ENCODE measurements around the gene SEMA3F. TPM values are rescaled to one million over a fixed set of nuclear protein-coding genes. Genes with fewer than 3 reads are reported as not detected.

SEMA3F gene
- total and polyA plus RNA-seq, 8 donors = 26.0 to 56.2 (median 46.7) TPM

GRCh38 chr3:50162034-50162883 is 7.1 kb downstream of the SEMA3F start:
- H3K4me1 ChIP-seq = peaks cover 34 to 83% of the 10 kb centered on the region in 2 donors
- TF ChIP-seq CTCF (IDR thresholded peaks at IDR 0.05) = no peak
- intact Hi-C loops (cut with DNase I) = no loop called here
- DNase-seq (no peak), ATAC-seq (no peak)
- H3K27me3 ChIP-seq = peaks cover 0 to 10% of the 10 kb centered on the region in 2 donors
- H3K9me3 ChIP-seq = no peaks in the 10 kb centered on the region
- no peak overlapping the region for H3K4me3 ChIP-seq
- no peaks in the 10 kb centered on the region for H3K36me3 ChIP-seq
- H3K27ac ChIP-seq = peak overlapping the region; percentile 42 to 69

DNA sequence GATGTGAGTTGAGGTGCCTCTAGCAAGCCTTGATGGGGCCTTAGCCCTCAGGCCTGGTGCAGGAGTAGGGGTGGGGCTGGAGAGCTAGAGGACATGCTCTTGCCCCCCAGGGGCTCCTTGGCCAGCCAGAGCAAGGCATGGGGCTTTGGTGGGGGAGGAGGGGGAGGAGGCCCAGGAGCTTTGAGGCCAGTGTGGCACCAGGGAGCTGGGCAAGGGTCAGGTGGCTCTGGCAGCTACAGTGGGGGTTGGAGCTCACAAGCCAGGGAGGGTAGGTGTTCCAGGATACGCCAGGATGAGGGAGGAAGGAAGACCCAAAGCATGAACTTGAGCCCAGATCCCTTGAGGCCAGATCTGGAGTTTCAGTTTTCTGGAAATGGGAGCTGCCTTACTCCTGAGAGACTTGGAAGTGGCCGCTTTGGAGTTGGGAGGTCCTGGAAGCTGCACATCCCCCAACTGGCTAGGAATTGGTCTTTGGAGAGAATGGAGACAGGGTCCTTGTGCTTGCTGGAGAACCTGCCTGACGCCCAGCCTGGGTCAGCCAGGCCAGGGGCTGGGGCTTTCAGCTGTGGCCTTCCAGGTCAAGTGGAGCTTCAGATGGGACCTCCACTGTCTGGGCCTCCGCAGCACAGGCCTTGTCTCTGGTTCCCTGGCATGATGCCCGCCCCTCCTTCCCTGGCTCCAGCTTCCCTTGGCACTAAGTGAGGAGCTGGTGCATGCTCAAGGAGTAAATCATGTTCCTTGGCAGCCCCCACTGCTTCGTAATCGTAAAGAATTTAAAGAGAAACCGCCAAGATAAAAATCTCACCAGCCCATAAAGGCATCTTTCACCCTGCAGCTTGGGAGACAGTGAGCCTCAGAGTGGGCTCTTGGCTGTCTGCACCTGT is 8.7 kb downstream of the SEMA3F start:
- Histone ChIP-seq H3K36me3 (no peaks in the 10 kb centered on the region), H3K27ac (peak overlapping the region; percentile 60 to 69), H3K4me1 (peaks cover 28 to 85% of the 10 kb centered on the region in 2 donors), H3K27me3 (no peaks in the 10 kb centered on the region), H3K4me3 (no peak overlapping the region), H3K9me3 (no peaks in the 10 kb centered on the region)
- DNase-seq (peak in 1 of 4 donors; percentile 67), ATAC-seq (peak; percentile 30)
- intact Hi-C loops (cut with DNase I) = no loop called here
- no peak for TF ChIP-seq CTCF (IDR thresholded peaks at IDR 0.05)

DNA sequence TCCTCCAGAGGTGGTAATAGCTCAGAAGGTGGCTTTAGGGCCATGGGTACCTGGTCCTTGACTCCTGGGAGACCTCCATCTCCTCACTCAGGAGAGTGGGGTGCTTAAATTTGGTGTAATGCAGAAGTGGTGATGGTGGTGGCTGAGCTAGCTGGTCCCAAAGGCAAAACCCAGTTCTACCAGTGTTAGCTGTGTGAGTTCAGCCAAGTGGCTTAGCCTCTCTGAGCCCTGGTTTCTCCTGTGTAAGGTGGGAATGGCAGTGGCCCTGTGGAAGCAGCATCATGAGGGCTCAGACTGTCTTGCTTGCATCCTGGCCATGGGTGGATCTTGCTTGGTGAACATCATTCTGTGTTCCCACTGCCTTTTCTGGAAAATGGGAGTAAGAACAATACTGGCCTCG is 9.4 kb downstream of the SEMA3F start:
- peaks cover 28 to 85% of the 10 kb centered on the region in 2 donors for H3K4me1 ChIP-seq
- intact Hi-C loops (cut with DNase I) = no loop called here

DNA sequence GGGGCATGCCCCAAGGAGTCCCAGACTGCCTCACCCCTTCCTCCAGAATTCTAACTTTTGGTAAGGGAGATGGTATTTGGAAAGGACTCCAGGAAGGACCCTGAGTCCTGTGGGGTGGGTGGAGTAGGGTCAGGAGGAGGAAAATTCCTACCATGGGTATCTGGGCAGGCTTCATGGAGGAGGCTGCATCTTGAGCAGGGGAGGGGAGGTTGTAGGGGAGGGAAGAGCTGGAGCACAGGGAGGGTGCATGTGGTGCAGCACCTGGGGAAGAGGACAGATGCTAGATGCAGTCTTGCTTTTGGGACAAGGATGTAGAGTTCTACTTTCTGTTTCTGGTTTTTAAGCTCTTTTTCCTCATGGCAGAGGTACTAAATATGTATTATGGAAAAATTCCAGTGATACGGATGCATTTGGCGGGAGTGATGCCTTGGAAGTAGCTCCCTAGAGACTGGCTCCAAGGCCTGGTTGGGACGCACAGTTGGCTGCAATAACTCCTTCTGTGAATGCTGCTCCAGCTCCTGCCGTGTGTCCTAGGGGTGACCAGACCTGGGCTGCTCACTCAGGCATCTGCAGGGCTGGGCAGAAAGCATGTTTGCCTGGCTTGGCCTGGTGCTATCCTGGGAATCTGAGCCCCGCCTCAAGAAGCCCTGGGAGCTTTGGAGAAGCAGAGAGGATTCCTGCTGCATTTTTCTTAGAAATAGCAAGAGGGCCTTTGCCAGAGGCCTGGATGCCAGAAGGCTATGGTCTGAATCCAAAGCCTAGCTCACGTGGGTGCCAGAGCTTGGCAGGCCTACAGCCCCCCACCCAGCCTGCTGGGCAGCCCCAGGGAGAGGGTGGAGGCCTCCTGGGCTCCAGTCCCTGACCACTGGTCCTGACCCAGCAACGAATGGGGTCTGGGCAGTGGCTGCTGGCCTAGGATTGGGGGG is 10.1 kb downstream of the SEMA3F start:
- Histone ChIP-seq H3K4me1 (peaks cover 28 to 80% of the 10 kb centered on the region in 2 donors), H3K27me3 (no peaks in the 10 kb centered on the region), H3K36me3 (no peaks in the 10 kb centered on the region), H3K27ac (peak overlapping the region; percentile 60 to 69), H3K9me3 (no peaks in the 10 kb centered on the region), H3K4me3 (no peak overlapping the region)
- intact Hi-C loops (cut with DNase I) = no loop called here
- no peak for TF ChIP-seq CTCF (IDR thresholded peaks at IDR 0.05)
- ATAC-seq (peak; percentile 17), DNase-seq (no peak)

More for the DNA sequence above, 9.4 kb downstream of the SEMA3F start:
- no peaks in the 10 kb centered on the region for H3K27me3 ChIP-seq
- no peak overlapping the region for H3K4me3 ChIP-seq
- DNase-seq (no peak), ATAC-seq (no peak)
- H3K9me3 ChIP-seq = no peaks in the 10 kb centered on the region
- TF ChIP-seq CTCF (IDR thresholded peaks at IDR 0.05) = no peak
- H3K36me3 ChIP-seq = no peaks in the 10 kb centered on the region
- peak overlapping the region; percentile 60 to 69 for H3K27ac ChIP-seq

All from left lung (tissue), 10 donors.